ENCODE data around the gene NKIRAS1.

The NKIRAS1 gene

GRCh38 chr3:23916886-23917678 lies at the start of gene NKIRAS1, which contains the start of gene RPL15:
NKIRAS1 (minus strand) TSS chr3:23916990; CDS start chr3:23910904, 6,086 bp downstream.
RPL15 (plus strand) TSS chr3:23917132; CDS start chr3:23917860, 728 bp downstream.
- peak; percentile 97 for DNase-seq

DNA sequence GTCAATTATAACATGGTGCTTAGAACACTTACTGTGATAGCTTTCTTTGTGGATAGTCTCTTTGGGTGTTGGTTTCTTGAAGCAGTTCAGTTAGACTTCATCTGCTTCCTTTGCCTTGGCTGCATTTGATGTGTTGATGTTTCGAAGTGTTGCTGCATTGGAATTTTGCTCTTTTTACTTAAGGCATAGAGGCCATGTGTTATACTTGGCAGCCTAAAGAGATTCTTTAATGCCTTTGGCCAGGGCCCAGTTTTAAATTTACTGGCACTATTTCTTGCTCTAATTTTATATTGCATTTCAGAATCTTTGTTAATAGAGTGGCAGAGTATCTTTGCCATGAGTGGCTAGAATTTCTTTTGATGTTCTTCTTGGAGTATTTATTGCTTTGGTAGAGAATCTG lies 49.5 kb upstream of the NKIRAS1 start:
- DNase-seq, result no peak

DNA sequence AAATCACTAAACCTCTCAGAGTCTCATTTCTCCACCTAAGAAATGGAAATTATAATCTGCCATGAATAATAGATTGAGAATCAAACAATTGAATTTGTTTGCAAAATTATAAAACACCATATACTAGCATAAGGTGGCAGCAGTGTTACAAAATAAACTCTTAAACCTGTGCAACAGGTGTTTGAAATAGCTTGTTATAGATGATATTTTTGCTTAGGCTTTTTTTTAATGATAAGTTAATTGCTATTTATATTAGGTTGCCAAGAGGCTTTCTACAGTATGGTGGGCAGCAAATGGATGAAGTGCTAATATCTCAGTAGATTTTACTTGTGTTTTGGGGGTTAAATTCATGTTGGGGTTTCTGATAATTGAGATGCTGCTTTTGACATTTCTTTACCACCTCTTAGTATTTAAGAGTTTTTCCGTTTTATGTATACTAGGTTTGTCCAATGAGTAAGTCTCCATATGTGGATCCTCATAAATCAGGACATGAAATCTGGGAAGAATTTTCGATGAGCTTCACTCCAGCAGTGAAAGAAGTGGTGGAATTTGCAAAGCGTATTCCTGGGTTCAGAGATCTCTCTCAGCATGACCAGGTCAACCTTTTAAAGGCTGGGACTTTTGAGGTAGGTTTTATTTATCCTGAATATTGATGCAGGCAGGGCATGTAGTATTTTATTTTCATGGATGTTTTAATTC lies 47.9 kb upstream of the NKIRAS1 start:
- DNase-seq, result no peak

DNA sequence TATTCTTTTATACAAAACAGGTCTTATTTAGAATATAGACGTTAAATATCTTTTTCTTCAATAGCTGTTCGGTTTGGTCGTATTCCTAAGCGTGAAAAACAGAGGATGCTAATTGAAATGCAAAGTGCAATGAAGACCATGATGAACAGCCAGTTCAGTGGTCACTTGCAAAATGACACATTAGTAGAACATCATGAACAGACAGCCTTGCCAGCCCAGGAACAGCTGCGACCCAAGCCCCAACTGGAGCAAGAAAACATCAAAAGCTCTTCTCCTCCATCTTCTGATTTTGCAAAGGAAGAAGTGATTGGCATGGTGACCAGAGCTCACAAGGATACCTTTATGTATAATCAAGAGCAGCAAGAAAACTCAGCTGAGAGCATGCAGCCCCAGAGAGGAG lies 45.1 kb upstream of the NKIRAS1 start:
- DNase-seq, result no peak

DNA sequence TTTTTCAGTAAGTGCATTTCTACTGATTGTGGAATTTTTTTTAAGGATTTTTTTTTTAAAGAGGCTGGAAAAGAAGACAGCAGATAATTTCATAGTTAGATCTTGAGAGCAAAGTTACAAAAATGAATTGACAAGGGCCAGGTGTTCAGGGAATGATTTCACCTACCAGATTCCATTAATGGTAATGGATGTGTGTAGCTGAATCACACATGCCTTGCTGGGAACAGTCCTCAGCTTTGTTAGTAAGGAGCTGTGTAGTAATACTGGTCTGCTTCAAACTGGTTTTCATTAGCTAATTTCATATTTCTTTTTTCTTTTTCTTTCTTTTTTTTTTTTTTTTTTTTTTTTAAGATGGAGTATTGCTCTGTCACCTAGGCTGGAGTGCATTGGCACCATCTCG lies 44.3 kb upstream of the NKIRAS1 start:
- no peak for DNase-seq

DNA sequence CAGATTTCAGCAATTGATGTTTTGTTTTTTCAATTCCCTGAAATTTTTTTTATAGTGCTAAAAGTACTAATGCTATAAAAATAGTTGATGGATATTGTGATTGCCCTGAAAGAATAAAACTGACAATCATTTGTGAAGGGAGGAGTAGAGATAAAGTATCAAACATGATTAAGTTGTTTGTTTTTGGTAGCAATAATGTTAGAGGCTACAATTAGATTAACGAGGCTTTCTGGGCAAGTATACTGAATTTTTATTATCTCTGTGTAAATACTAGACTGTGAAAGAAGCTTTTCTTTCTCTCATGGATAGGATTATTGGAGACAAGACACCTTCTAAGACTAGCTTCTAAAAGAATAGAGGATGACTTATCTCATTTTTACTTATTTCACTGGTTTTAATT lies 43.9 kb upstream of the NKIRAS1 start:
- DNase-seq, result no peak

DNA sequence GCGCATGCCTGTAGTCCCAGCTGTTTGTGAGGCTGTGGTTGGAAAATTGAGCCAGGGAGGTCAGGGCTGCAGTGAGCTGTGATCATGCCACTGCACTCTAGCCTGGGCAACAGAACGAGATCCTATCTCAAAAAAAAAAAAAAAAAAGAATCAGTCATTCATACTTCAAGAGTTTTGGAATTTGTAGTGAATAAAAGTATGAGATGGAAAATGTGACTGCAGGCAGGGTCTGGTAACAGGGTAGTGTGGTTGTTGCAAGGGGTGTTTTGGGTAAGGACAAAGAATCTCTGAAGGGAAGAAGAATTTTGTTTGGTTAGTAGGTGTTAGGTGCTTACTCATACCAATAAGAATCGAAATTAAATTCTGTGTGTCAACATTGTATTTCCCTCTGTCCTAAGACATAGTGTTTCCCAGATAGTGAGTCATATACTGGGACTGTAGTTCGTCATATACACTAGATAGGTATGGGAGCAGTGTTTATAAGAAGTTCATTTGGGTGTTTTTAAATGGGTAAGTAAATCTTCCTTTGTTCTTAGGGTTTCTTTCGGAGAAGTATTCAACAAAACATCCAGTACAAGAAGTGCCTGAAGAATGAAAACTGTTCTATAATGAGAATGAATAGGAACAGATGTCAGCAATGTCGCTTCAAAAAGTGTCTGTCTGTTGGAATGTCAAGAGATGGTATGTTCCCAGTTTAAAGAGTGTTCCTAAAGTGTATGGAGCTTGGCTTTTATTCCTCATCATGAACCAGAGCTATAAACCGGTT lies 42.5 kb upstream of the NKIRAS1 start:
- no peak for DNase-seq

DNA sequence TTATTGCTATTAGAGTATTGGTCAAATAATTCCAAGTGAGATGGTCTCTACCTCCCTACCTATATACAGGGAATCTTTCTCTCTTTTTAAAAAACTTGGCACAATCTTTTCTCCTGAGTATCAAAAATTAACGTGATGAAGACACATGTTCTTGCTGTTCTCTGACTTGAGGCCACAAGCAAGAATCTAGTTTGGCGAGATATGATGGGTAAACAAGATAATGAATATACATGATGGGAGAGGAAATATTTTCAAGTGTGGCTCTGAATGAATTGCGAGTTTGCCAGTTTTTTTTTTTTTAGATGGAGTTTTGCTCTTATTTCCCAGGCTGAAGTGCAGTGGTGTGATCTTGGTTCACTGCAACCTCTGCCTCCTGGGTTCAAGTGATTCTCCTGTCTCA lies 39.9 kb upstream of the NKIRAS1 start:
- DNase-seq, result no peak

DNA sequence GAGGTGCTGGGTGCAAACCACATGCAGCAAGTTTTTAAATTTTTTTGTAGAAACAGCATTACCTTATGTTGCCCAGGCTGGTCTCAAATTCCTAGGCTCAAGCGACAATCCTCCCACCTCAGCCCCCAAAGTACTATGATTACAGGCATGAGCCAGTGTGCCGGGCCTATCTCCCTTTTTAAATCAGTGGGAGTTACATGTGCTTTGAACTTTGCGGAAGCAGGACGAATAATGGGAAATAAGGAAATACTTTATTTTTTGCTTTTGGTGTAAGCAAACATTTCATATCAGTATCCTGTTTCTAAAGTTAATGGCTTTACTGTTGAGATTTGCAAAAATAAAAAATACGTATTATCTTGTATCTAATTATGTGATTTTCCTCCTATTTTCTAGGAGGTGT lies 37.4 kb upstream of the NKIRAS1 start:
- DNase-seq, result no peak

- DNase-seq, result no peak
Measured at GRCh38 chr3:23953523-23953922, 36.7 kb upstream of the NKIRAS1 start.

- DNase-seq, result no peak
Measured at GRCh38 chr3:23952646-23953045, 35.9 kb upstream of the NKIRAS1 start.

GRCh38 chr3:23950293-23950692 lies 33.5 kb upstream of the NKIRAS1 start:
- DNase-seq, result no peak

GRCh38 chr3:23949784-23950183 lies 33.0 kb upstream of the NKIRAS1 start:
- DNase-seq, result no peak

DNA sequence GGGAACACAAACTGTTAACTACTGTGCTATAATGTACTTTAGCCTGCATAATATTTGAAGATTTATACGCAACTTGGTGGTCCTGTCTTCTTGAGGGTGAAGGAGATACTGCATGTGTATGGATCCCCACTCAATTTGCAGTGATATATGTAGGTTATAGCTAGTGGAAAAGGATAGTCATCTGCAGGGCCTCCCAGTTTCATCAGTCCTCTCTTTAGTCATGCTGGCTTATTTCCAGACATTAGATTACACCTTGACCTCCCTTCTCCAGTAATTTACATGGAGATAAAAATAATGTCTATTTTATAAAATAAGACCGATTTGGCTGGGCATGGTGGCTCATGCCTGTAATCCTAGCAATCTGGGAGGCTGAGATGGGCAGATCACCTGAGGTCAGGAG lies 32.0 kb upstream of the NKIRAS1 start:
- DNase-seq, result no peak

- peak; percentile 97 for DNase-seq
Measured at GRCh38 chr3:23945913-23946687, 29.3 kb upstream of the NKIRAS1 start.

GRCh38 chr3:23945663-23945912 lies 28.8 kb upstream of the NKIRAS1 start:
- no peak for DNase-seq

GRCh38 chr3:23944861-23945662 lies 28.3 kb upstream of the NKIRAS1 start, which contains the start of gene NR1D2:
NR1D2 (plus strand) TSS chr3:23945286; CDS start chr3:23945579, 293 bp downstream.
- DNase-seq, result peak; percentile 75

DNA sequence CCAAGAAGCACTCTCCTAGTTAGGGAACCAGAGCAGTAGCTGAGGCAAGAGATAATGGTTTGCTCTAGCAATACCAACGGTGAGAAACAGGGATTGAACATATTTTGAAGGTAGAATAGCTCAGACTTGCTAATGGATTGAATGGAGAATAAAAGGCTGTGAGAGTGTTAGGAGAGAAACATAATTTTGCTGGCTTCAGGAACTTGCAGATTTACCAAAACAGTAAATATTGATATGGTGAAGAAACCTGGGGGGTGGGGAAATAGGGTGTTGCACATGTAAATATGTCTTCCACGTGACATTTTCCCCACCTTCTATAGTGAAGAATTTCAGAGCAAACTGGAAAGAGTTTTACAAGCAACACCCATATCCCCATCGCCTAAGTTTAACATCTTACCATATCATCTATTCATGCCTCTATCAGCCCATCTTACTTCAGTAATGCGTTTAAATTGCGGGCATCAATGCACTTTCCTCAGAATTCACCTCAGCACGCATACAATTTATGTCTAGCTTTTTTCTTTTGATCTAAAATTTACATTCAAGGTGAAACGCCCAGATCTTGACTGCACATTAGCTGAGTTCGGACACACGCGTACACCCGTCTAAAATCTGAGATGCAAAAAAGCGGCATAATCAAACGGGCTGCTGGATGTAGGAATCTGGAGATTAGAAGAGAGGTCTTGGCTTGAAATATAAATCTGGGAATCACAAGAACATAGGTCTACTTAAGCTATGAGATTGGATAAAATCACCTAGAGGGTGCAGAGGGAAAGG lies 27.4 kb upstream of the NKIRAS1 start:
- DNase-seq, result no peak

DNA sequence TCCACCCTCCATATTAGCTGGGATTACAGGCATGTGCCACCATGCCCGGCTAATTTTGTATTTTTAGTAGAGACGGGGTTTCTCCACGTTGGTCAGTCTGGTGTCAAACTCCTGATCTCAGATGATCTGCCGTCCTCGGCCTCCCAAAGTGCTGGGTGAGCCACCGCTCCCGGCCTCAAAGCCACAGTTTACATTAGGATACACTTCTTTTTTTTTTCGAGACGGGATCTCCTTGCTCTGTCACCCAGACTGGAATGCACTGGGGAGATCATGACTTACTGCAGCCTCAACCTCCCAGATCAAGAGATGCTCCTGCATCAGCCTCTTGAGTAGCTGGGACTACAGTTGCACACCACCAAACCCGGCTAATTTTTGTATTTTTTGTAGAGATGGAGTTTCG lies 25.8 kb upstream of the NKIRAS1 start:
- DNase-seq, result no peak

DNA sequence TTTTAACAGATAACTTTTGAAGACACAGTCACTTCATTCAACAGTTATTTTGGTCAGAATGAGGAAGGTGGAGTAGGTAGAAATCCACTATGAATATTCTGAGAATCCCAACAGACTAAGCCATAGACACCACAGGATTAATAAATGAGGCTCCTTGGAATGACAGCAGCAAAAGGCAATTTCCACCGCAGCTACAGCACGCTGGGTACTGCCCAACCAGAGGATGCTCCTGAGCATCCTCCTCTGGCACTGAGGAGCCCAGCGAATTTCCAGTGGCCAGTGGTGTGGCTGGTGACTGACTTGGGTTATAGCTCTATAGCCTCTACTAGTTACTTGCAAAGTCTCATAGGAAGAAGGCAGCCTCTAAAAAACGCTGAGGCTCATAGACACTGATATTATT lies 24.6 kb upstream of the NKIRAS1 start:
- DNase-seq, result no peak

DNA sequence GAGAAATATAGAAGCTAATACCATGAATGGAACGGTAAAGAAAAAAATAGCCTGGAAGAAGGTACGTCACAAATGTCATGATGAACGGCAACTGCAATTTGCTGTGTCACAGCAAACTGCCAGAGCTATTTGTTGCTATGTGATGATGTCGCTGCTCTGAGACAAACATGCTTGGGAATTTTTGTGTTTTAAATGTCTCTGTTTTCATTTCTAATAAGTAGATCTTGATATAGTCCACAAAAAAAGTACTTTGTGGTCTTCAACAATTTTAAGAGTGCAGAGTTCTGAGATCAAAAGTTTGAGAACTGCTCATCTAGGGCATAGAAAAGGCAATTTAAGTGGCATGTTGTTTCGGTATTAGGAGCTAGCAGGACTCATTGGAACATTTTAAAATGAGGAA lies 24.0 kb upstream of the NKIRAS1 start:
- no peak for DNase-seq
